GM12878 (cell line): ENCODE results near the gene TEX54. TPM values are rescaled to one million over a fixed set of nuclear protein-coding genes. Genes with fewer than 3 reads are reported as not detected.

Source experiments
- BCL11A ChIP-seq: IDR thresholded peaks from 2 replicates; pipeline ENCODE4 v1.6.1; 2011; ENCODE audit warnings: low read depth, low read length
- BCL3 ChIP-seq: IDR thresholded peaks from 2 replicates; pipeline ENCODE4 v1.6.1; 2011; ENCODE audit warnings: borderline replicate concordance, low read depth, mild to moderate bottlenecking, moderate library complexity, low read length; ENCODE audit not compliant: insufficient read depth, poor library complexity, severe bottlenecking
- BMI1 ChIP-seq: fragments of 450-650 bp; IDR thresholded peaks from 2 replicates; pipeline ENCODE4 v1.6.1; 2016; ENCODE audit warnings: mild to moderate bottlenecking, moderate library complexity, borderline replicate concordance
- BRCA1 ChIP-seq: IDR thresholded peaks from 2 replicates; pipeline ENCODE4 v1.6.1; 2011; ENCODE audit warnings: low read depth, low read length, improper control_type of control experiment
- CBX5 ChIP-seq: sonication (generic); IDR thresholded peaks from 2 replicates; pipeline ENCODE4 v1.6.1; 2016; ENCODE audit warnings: low read depth, moderate library complexity, mild to moderate bottlenecking, inconsistent platforms
- MLLT1 ChIP-seq: fragments of 450-650 bp; IDR thresholded peaks from 2 replicates; pipeline ENCODE4 v1.6.1; 2016; ENCODE audit warnings: mild to moderate bottlenecking
- MTA2 ChIP-seq: fragments of 450-650 bp; IDR thresholded peaks from 2 replicates; pipeline ENCODE4 v1.6.1; 2016; ENCODE audit warnings: low read depth, mild to moderate bottlenecking, moderate library complexity
- NKRF ChIP-seq: fragments of 450-650 bp; conservative IDR thresholded peaks from 2 replicates; pipeline ENCODE4 v1.6.1; 2017; ENCODE audit warnings: mild to moderate bottlenecking, moderate library complexity
- NR2F1 ChIP-seq: fragments of 450-650 bp; conservative IDR thresholded peaks from 2 replicates; pipeline ENCODE4 v1.6.1; 2017; ENCODE audit warnings: mild to moderate bottlenecking
- SMAD5 ChIP-seq: IDR thresholded peaks from 2 replicates; pipeline ENCODE4 v1.6.1; 2016; ENCODE audit warnings: antibody characterized with exemption, low read depth
- SP1 ChIP-seq: IDR thresholded peaks from one replicate; pipeline ENCODE4 v1.6.1; 2011; ENCODE audit warnings: low read depth, low read length
- SREBF2 ChIP-seq: IDR thresholded peaks from 2 replicates; pipeline ENCODE4 v1.6.1; 2012; ENCODE audit warnings: mild to moderate bottlenecking, low read length
- STAT1 ChIP-seq: fragments of 450-650 bp; conservative IDR thresholded peaks from 2 replicates; pipeline ENCODE4 v1.6.1; 2014; ENCODE audit warnings: antibody characterized with exemption, mild to moderate bottlenecking
- YY1 ChIP-seq: IDR thresholded peaks from 2 replicates; pipeline ENCODE4 v1.6.1; 2011; ENCODE audit warnings: low read depth, mild to moderate bottlenecking, low read length
- ZBTB11 ChIP-seq: fragments of 450-650 bp; formaldehyde crosslinking; IDR thresholded peaks from 2 replicates; pipeline ENCODE4 v1.5.0; 2022; ENCODE audit warnings: mild to moderate bottlenecking, missing genetic modification characterization
- ZSCAN29 ChIP-seq: fragments of 450-650 bp; IDR thresholded peaks from 2 replicates; pipeline ENCODE4 v1.6.1; 2017; ENCODE audit warnings: mild to moderate bottlenecking, moderate library complexity
- polyA plus RNA-seq, 11 experiments: library from polyadenylated mRNA; depleted of rRNA in 4 of 11; unstranded in 6 of 11; stranded (reverse) in 5 of 11; fragments of >200 nt; fragmentation: Nextera tagmentation in 4 of 11; fragmentation: Illumina TruSeq in 1 of 11; extraction: Ambion mirVana in 4 of 11; extraction: Trizol in 1 of 11; gene quantifications; 1 replicate in 1 of 11; 2 replicates in 10 of 11; pipeline versions ENCODE4 v1.2.1 to v1.2.3, GENCODE V29; 2011 to 2016; ENCODE audit warnings: inconsistent platforms in 2 of 11, missing spikeins in 2 of 11, low read depth in 1 of 11
- total RNA-seq, 4 experiments: library from RNA; depleted of rRNA in 3 of 4; stranded (reverse); fragments of >200 nt in 3 of 4; fragmentation: Illumina TruSeq in 1 of 4; extraction: Trizol in 1 of 4; gene quantifications; 2 replicates each; pipeline versions ENCODE4 v1.2.1 to v1.2.3, GENCODE V29; 2013 to 2021
- TF ChIP-seq, protein P1 (sequence below): IDR thresholded peaks from 2 replicates; pipeline ENCODE4 v1.6.1; 2012; ENCODE audit warnings: low read depth, low read length, improper control_type of control experiment
- TF ChIP-seq, protein P2 (sequence below): fragments of 450-650 bp; IDR thresholded peaks from 2 replicates; pipeline ENCODE4 v1.6.1; 2017; ENCODE audit warnings: mild to moderate bottlenecking

Gene TEX54
- total and polyA plus RNA-seq, 10 of the 15 experiments (the other 5 are each of a cell fraction or from before 2014, with no cell fraction given) = 0.38 to 0.68 (median 0.51) TPM; not detected in 7

GRCh38 chr11:62880803-62881578 lies 48.4 kb upstream of the TEX54 start, which contains the start of gene SLC3A2 (continued):
- TF ChIP-seq ZBTB11 (CRISPR knock-in tag) = no peak
- peak; percentile 91 for TF ChIP-seq MLLT1
- TF ChIP-seq NKRF = peak; percentile 87
- peak; percentile 68 for TF ChIP-seq SMAD5
- TF ChIP-seq BRCA1 = 0 out of 2 replicates have a peak, but pooled peaks have one; percentile 25
- TF ChIP-seq NR2F1 = peak; percentile 60
- no peak for TF ChIP-seq BMI1
- no peak for TF ChIP-seq SREBF2
- no peak for TF ChIP-seq MTA2
- TF ChIP-seq, protein P1, sequence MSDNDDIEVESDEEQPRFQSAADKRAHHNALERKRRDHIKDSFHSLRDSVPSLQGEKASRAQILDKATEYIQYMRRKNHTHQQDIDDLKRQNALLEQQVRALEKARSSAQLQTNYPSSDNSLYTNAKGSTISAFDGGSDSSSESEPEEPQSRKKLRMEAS = peak; percentile 63
- TF ChIP-seq CBX5 = no peak
- TF ChIP-seq BCL3 = peak; percentile 65
- peak; percentile 84 for TF ChIP-seq SP1
- no peak for TF ChIP-seq ZSCAN29
- no peak for TF ChIP-seq BCL11A
- 0 out of 2 replicates have a peak, but pooled peaks have one; percentile 58 for TF ChIP-seq STAT1
- TF ChIP-seq, protein P2, sequence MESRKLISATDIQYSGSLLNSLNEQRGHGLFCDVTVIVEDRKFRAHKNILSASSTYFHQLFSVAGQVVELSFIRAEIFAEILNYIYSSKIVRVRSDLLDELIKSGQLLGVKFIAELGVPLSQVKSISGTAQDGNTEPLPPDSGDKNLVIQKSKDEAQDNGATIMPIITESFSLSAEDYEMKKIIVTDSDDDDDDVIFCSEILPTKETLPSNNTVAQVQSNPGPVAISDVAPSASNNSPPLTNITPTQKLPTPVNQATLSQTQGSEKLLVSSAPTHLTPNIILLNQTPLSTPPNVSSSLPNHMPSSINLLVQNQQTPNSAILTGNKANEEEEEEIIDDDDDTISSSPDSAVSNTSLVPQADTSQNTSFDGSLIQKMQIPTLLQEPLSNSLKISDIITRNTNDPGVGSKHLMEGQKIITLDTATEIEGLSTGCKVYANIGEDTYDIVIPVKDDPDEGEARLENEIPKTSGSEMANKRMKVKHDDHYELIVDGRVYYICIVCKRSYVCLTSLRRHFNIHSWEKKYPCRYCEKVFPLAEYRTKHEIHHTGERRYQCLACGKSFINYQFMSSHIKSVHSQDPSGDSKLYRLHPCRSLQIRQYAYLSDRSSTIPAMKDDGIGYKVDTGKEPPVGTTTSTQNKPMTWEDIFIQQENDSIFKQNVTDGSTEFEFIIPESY = 0 out of 2 replicates have a peak, but pooled peaks have one; percentile 12
- TF ChIP-seq YY1 = peak; percentile 85
